PC-3 (cell line): Measurements from ENCODE around the gene MAST4. TPM values are rescaled to one million over a fixed set of nuclear protein-coding genes. Genes with fewer than 3 reads are reported as not detected.

Experiments used
- ATAC-seq: fragments of 200-7000 bp; cut with Tn5 transposase; 2 replicates; pipeline ENCODE4 v1.9.1; 2020; ENCODE audit warnings: mild to moderate bottlenecking, moderate library complexity
- BruUV-seq: library from RNA; stranded (reverse); fragments of 400-500 nt; replicated peaks from 2 replicates; lab custom pipeline; 2021; lab: Mats Ljungman, UMichigan
- CTCF ChIA-PET: fragments of 300-600 bp; sonication (Branson Sonifier 250); formaldehyde crosslinking; loops from one replicate; lab custom pipeline; 2022; ENCODE audit warnings: antibody characterized with exemption; lab: Charles Lee
- POLR2A ChIA-PET: fragments of 300-600 bp; sonication (Branson Sonifier 250); formaldehyde crosslinking; loops from one replicate; lab custom pipeline; 2022; ENCODE audit warnings: antibody characterized with exemption; ENCODE audit not compliant: unreplicated experiment; lab: Charles Lee
- DNase-seq: peaks from one replicate; pipeline ENCODE4 v3.0.0-alpha.2; 2015
- H2AFZ ChIP-seq: fragments of 300-600 bp; sonication (generic); 2 replicates; pipeline ENCODE4 v1.6.0; 2016; ENCODE audit warnings: antibody characterized with exemption, low read length
- H3F3A ChIP-seq: fragments of 300-600 bp; sonication (generic); one replicate; pipeline ENCODE4 v1.6.0; 2017; ENCODE audit warnings: antibody characterized with exemption, low read length, control low read depth, mild to moderate bottlenecking; ENCODE audit not compliant: unreplicated experiment
- H3K27ac ChIP-seq: fragments of 300-600 bp; sonication (generic); 2 replicates; pipeline ENCODE4 v1.5.1; 2016; ENCODE audit warnings: mild to moderate bottlenecking, low read length
- H3K27me3 ChIP-seq: fragments of 300-600 bp; sonication (generic); 2 replicates; pipeline ENCODE4 v1.6.1; 2016; ENCODE audit warnings: low read length, mixed read lengths
- H3K36me3 ChIP-seq: fragments of 300-600 bp; sonication (generic); 2 replicates; pipeline ENCODE4 v1.6.1; 2016; ENCODE audit warnings: low read depth, mixed run types, low read length, mixed read lengths
- H3K4me1 ChIP-seq: fragments of 300-600 bp; sonication (generic); 2 replicates; pipeline ENCODE4 v1.5.1; 2016; ENCODE audit warnings: low read length; ENCODE audit not compliant: insufficient read depth
- H3K4me2 ChIP-seq: fragments of 300-600 bp; sonication (generic); 2 replicates; pipeline ENCODE4 v1.6.0; 2016; ENCODE audit warnings: low read length
- H3K4me3 ChIP-seq: fragments of 300-600 bp; sonication (generic); 2 replicates; pipeline ENCODE4 v1.5.1; 2016; ENCODE audit warnings: mild to moderate bottlenecking, low read length, mixed read lengths
- H3K79me2 ChIP-seq: fragments of 300-600 bp; sonication (generic); 2 replicates; pipeline ENCODE4 v1.6.1; 2017; ENCODE audit warnings: low read length, mixed read lengths
- H3K9ac ChIP-seq: fragments of 300-600 bp; sonication (generic); 2 replicates; pipeline ENCODE4 v1.6.0; 2016; ENCODE audit warnings: mild to moderate bottlenecking, low read length
- H3K9me2 ChIP-seq: fragments of 300-600 bp; sonication (generic); replicated peaks from 2 replicates; pipeline ENCODE4 v1.6.1; 2016; ENCODE audit warnings: mixed run types, low read length, mixed read lengths
- H3K9me3 ChIP-seq: fragments of 300-600 bp; sonication (generic); 2 replicates; pipeline ENCODE4 v1.6.1; 2016; ENCODE audit warnings: low read length, mixed read lengths
- H4K20me1 ChIP-seq: fragments of 300-600 bp; sonication (generic); 2 replicates; pipeline ENCODE4 v1.6.1; 2016; ENCODE audit warnings: low read length, mixed read lengths
- CTCF ChIP-seq: fragments of 300-600 bp; sonication (generic); conservative IDR thresholded peaks from 2 replicates; pipeline ENCODE4 v1.5.1; 2017; ENCODE audit warnings: antibody characterized with exemption, low read depth, mild to moderate bottlenecking, low read length
- EZH2 ChIP-seq: fragments of 300-600 bp; sonication (generic); IDR thresholded peaks from one replicate; pipeline ENCODE4 v1.6.1; 2017; ENCODE audit warnings: antibody characterized with exemption, mild to moderate bottlenecking, low read length; ENCODE audit not compliant: unreplicated experiment
- EZH2phosphoT487 ChIP-seq: fragments of 300-600 bp; sonication (generic); IDR thresholded peaks from 2 replicates; pipeline ENCODE4 v1.6.1; 2018; ENCODE audit warnings: mild to moderate bottlenecking, antibody characterized with exemption, low read length, borderline replicate concordance
- intact Hi-C: fragments of 100-400 bp; cut with micrococcal nuclease; formaldehyde crosslinking; loops from 2 replicates; pipeline ENCODE4 v1.9.0; 2023
- total RNA-seq: library from RNA; depleted of rRNA; stranded (reverse); fragments of >200 nt; gene quantifications from 2 replicates; pipeline ENCODE4 v1.2.3, GENCODE V29; 2014

Gene MAST4
- total RNA-seq, 1 experiment from 2014 or later: 7.9 TPM

DNA sequence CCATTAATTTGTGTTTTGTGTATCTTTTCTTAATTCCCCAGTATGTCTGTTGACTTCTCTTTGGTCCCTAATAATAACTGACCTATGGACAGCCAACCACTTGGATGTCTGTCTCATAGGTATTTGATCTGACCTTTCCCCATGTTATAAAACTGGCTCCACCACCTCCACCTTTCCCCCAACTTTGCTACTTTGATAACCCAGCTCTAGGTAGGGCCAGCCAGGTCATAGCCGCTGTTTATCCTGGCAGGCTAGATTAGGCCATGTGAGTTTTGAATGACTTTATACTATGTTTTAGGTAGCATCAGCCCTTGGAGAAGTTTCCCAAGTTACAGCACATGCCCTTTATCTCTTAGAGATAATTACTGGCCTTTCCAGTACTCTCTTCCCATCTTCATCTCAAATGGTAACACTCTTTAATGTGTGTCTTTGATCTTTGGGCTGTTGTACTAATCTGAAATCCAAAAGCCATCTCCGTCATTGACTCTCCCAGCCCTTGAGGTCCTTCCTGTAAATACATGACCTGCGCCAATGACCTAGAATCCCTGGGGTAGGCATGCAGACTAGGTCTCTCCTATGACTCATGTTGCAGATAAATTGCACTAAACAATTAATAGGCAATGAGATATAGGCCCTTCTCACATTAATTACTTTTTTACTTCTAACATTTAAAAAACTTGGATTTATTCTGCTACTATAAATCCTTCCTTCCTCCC, 447.8 kb downstream of the MAST4 start:
- no peak for DNase-seq
- Histone ChIP-seq H3K27ac (no peak overlapping the region), H4K20me1 (no peaks in the 10 kb centered on the region; the same call in 1 of the 2 replicates), H3K9ac (no peak overlapping the region), H3K9me2 (no peaks in the 10 kb centered on the region), H3K4me1 (peaks cover 7% of the 10 kb centered on the region), H3K27me3 (no peaks in the 10 kb centered on the region), H3K79me2 (peaks cover 31% of the 10 kb centered on the region), H3F3A (no peaks in the 10 kb centered on the region), H3K9me3 (no peaks in the 10 kb centered on the region), H3K36me3 (no peaks in the 10 kb centered on the region), H2AFZ (no peak overlapping the region), H3K4me3 (no peak overlapping the region), H3K4me2 (no peak overlapping the region)
- BruUV-seq: no TSS peak
- ChIA-PET POLR2A (no interaction called here), CTCF (no interaction called here)
- no peak for TF ChIP-seq EZH2phosphoT487
- TF ChIP-seq CTCF: no peak
- no peak for TF ChIP-seq EZH2
- ATAC-seq: no peak
- intact Hi-C loops: no loop called here

DNA sequence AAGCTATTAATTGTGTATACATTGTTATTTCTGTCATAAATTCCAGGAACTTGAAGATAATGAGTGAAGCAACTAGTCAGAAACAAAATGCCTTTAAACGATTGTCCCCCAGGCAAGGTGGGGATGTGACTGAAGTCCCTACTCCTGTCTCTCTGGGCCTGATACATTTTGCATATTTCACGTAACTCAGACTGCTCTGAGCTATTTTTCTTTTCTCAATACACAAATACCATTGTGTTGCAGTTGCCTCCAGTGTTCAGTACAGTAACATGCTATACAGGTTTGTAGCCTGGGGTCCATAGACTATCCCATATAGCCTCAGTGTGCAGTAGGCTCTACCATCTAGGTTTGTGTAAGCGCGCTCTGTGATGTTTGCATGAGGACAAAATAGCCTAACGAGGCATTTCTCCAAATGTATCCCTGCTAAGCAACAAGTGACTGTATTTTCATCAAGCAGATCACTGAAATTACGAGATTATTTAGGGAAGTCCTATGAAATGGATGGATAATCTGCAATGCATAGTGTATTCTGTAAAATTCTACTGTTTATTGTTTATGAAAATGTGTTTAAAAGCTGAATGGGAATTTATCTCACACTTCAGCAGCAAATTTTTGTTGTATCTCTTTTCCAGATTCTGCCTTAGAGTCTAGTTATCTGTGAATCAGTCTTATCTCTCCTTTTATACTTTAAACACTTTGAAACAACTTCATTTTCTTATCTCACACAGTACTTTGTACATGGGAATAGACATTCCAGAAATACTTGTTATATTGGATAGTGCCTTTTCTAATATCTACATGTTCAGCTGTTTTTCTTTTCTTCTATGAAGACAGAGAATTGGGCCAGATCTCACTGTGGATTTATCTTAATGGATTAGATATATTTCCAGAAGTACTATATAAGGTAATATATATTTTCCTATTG, 449.9 kb downstream of the MAST4 start:
- H3K9me2 ChIP-seq: no peaks in the 10 kb centered on the region
- no peaks in the 10 kb centered on the region; the same call in 1 of the 2 replicates for H3K4me1 ChIP-seq
- H3K9me3 ChIP-seq: no peaks in the 10 kb centered on the region
- H3K36me3 ChIP-seq: no peaks in the 10 kb centered on the region
- H4K20me1 ChIP-seq: no peaks in the 10 kb centered on the region
- BruUV-seq: no TSS peak
- POLR2A ChIA-PET: no interaction called here
- no peaks in the 10 kb centered on the region for H3K27me3 ChIP-seq
- no peak for DNase-seq
- no peak overlapping the region for H3K9ac ChIP-seq
- H3F3A ChIP-seq: no peaks in the 10 kb centered on the region
- intact Hi-C loops: no loop called here
- H3K4me2 ChIP-seq: no peak overlapping the region
- H2AFZ ChIP-seq: no peak overlapping the region
- no peak for ATAC-seq
- peaks cover 12% of the 10 kb centered on the region for H3K79me2 ChIP-seq
- no peak overlapping the region for H3K4me3 ChIP-seq
- H3K27ac ChIP-seq: no peak overlapping the region
- TF ChIP-seq CTCF (no peak), EZH2phosphoT487 (no peak), EZH2 (no peak)
- CTCF ChIA-PET: no interaction called here
